WTC11 (cell line): ENCODE results near the gene NUMBL.

ENCODE experiments used
- ELF4 ChIP-seq: sonication (generic); formaldehyde crosslinking; IDR thresholded peaks from 2 replicates; pipeline ENCODE4 v1.8.1; 2022; ENCODE audit warnings: low read depth, mild to moderate bottlenecking, moderate library complexity, missing genetic modification reagents
- FOXP1 ChIP-seq: sonication (generic); formaldehyde crosslinking; IDR thresholded peaks from 2 replicates; pipeline ENCODE4 v1.8.0; 2022; ENCODE audit warnings: missing genetic modification reagents, mild to moderate bottlenecking, moderate library complexity, borderline replicate concordance
- GTF2I ChIP-seq: fragments of 250-450 bp; sonication (Bioruptor Pico); conservative IDR thresholded peaks from 2 replicates; pipeline ENCODE4 v1.4.0; 2021; ENCODE audit warnings: mild to moderate bottlenecking
- KAT7 ChIP-seq: sonication (generic); formaldehyde crosslinking; IDR thresholded peaks from 2 replicates; pipeline ENCODE4 v1.8.1; 2023; ENCODE audit warnings: missing genetic modification reagents, mild to moderate bottlenecking, borderline replicate concordance
- MXD4 ChIP-seq: fragments of 250-450 bp; sonication (Bioruptor Pico); IDR thresholded peaks from 2 replicates; pipeline ENCODE4 v1.8.0; 2021; ENCODE audit warnings: mild to moderate bottlenecking, moderate library complexity, borderline replicate concordance
- NR1H2 ChIP-seq: sonication (generic); formaldehyde crosslinking; IDR thresholded peaks from 2 replicates; pipeline ENCODE4 v1.9.0; 2021; ENCODE audit warnings: mild to moderate bottlenecking, moderate library complexity, missing genetic modification reagents
- SMAD4 ChIP-seq: sonication (generic); formaldehyde crosslinking; IDR thresholded peaks from 2 replicates; pipeline ENCODE4 v1.8.0; 2022; ENCODE audit warnings: mild to moderate bottlenecking, missing genetic modification reagents
- TCF7 ChIP-seq: sonication (generic); formaldehyde crosslinking; IDR thresholded peaks from 2 replicates; pipeline ENCODE4 v1.8.0; 2022; ENCODE audit warnings: mild to moderate bottlenecking, low read depth, missing genetic modification reagents, moderate library complexity
- TF ChIP-seq, protein P1 (sequence below): sonication (generic); formaldehyde crosslinking; IDR thresholded peaks from 2 replicates; pipeline ENCODE4 v1.8.0; 2022; ENCODE audit warnings: mild to moderate bottlenecking, missing genetic modification reagents
- TF ChIP-seq, protein P2 (sequence below): fragments of 200-600 bp; IDR thresholded peaks from 2 replicates; pipeline ENCODE4 v1.8.0; 2022; ENCODE audit warnings: antibody characterized with exemption
- TF ChIP-seq, protein P3 (sequence below): fragments of 250-450 bp; sonication (Bioruptor Pico); IDR thresholded peaks from 2 replicates; pipeline ENCODE4 v1.9.0; 2021; ENCODE audit warnings: mild to moderate bottlenecking, borderline replicate concordance
- TF ChIP-seq, protein P4 (sequence below): fragments of 250-450 bp; sonication (Bioruptor Pico); IDR thresholded peaks from 2 replicates; pipeline ENCODE4 v1.9.0; 2021; ENCODE audit warnings: mild to moderate bottlenecking
- TF ChIP-seq, protein P5 (sequence below): sonication (generic); formaldehyde crosslinking; IDR thresholded peaks from 2 replicates; pipeline ENCODE4 v1.8.0; 2022; ENCODE audit warnings: mild to moderate bottlenecking, missing genetic modification reagents
- TF ChIP-seq, protein P6 (sequence below): sonication (generic); formaldehyde crosslinking; IDR thresholded peaks from 2 replicates; pipeline ENCODE4 v1.8.1; 2022; ENCODE audit warnings: low read depth, missing genetic modification reagents, borderline replicate concordance

DNA sequence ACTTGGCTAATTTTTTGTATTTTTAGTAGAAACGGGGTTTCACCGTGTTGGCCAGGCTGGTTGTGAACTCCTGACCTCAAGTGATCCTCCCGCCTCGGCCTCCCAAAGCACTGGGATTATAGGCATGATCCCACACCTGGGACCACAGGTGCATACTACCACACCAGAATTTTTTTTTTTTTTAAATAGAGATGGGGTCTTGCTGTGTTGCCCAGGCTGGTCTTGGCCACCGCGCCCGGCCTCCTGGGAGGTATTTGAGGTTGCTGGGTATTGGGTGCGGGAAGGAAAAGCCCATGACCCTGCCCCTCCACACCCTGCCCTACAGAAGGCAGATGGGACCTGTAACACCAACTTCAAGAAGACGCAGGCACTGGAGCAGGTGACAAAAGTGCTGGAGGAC lies 46.2 kb upstream of the NUMBL start:
- TF ChIP-seq, protein P1, sequence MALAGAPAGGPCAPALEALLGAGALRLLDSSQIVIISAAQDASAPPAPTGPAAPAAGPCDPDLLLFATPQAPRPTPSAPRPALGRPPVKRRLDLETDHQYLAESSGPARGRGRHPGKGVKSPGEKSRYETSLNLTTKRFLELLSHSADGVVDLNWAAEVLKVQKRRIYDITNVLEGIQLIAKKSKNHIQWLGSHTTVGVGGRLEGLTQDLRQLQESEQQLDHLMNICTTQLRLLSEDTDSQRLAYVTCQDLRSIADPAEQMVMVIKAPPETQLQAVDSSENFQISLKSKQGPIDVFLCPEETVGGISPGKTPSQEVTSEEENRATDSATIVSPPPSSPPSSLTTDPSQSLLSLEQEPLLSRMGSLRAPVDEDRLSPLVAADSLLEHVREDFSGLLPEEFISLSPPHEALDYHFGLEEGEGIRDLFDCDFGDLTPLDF (CRISPR knock-in tag) = no peak
- TF ChIP-seq, protein P2, sequence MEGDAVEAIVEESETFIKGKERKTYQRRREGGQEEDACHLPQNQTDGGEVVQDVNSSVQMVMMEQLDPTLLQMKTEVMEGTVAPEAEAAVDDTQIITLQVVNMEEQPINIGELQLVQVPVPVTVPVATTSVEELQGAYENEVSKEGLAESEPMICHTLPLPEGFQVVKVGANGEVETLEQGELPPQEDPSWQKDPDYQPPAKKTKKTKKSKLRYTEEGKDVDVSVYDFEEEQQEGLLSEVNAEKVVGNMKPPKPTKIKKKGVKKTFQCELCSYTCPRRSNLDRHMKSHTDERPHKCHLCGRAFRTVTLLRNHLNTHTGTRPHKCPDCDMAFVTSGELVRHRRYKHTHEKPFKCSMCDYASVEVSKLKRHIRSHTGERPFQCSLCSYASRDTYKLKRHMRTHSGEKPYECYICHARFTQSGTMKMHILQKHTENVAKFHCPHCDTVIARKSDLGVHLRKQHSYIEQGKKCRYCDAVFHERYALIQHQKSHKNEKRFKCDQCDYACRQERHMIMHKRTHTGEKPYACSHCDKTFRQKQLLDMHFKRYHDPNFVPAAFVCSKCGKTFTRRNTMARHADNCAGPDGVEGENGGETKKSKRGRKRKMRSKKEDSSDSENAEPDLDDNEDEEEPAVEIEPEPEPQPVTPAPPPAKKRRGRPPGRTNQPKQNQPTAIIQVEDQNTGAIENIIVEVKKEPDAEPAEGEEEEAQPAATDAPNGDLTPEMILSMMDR = no peak
- TF ChIP-seq MXD4 (no peak), KAT7 (CRISPR knock-in tag) (no peak), NR1H2 (CRISPR knock-in tag) (no peak), FOXP1 (CRISPR knock-in tag) (no peak), SMAD4 (CRISPR knock-in tag) (no peak), GTF2I (CRISPR knock-in tag) (no peak), ELF4 (CRISPR knock-in tag) (no peak), TCF7 (CRISPR knock-in tag) (no peak)
- TF ChIP-seq, protein P3, sequence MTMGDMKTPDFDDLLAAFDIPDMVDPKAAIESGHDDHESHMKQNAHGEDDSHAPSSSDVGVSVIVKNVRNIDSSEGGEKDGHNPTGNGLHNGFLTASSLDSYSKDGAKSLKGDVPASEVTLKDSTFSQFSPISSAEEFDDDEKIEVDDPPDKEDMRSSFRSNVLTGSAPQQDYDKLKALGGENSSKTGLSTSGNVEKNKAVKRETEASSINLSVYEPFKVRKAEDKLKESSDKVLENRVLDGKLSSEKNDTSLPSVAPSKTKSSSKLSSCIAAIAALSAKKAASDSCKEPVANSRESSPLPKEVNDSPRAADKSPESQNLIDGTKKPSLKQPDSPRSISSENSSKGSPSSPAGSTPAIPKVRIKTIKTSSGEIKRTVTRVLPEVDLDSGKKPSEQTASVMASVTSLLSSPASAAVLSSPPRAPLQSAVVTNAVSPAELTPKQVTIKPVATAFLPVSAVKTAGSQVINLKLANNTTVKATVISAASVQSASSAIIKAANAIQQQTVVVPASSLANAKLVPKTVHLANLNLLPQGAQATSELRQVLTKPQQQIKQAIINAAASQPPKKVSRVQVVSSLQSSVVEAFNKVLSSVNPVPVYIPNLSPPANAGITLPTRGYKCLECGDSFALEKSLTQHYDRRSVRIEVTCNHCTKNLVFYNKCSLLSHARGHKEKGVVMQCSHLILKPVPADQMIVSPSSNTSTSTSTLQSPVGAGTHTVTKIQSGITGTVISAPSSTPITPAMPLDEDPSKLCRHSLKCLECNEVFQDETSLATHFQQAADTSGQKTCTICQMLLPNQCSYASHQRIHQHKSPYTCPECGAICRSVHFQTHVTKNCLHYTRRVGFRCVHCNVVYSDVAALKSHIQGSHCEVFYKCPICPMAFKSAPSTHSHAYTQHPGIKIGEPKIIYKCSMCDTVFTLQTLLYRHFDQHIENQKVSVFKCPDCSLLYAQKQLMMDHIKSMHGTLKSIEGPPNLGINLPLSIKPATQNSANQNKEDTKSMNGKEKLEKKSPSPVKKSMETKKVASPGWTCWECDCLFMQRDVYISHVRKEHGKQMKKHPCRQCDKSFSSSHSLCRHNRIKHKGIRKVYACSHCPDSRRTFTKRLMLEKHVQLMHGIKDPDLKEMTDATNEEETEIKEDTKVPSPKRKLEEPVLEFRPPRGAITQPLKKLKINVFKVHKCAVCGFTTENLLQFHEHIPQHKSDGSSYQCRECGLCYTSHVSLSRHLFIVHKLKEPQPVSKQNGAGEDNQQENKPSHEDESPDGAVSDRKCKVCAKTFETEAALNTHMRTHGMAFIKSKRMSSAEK (CRISPR knock-in tag) = no peak
- TF ChIP-seq, protein P4, sequence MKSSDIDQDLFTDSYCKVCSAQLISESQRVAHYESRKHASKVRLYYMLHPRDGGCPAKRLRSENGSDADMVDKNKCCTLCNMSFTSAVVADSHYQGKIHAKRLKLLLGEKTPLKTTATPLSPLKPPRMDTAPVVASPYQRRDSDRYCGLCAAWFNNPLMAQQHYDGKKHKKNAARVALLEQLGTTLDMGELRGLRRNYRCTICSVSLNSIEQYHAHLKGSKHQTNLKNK (CRISPR knock-in tag) = no peak
- TF ChIP-seq, protein P5, sequence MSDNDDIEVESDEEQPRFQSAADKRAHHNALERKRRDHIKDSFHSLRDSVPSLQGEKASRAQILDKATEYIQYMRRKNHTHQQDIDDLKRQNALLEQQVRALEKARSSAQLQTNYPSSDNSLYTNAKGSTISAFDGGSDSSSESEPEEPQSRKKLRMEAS (CRISPR knock-in tag) = no peak
- TF ChIP-seq, protein P6, sequence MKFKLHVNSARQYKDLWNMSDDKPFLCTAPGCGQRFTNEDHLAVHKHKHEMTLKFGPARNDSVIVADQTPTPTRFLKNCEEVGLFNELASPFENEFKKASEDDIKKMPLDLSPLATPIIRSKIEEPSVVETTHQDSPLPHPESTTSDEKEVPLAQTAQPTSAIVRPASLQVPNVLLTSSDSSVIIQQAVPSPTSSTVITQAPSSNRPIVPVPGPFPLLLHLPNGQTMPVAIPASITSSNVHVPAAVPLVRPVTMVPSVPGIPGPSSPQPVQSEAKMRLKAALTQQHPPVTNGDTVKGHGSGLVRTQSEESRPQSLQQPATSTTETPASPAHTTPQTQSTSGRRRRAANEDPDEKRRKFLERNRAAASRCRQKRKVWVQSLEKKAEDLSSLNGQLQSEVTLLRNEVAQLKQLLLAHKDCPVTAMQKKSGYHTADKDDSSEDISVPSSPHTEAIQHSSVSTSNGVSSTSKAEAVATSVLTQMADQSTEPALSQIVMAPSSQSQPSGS (CRISPR knock-in tag) = no peak
